RWPE2 (cell line): Measurements from ENCODE around the gene CYB561.

Source experiments
- ATAC-seq: fragments of 200-7000 bp; cut with Tn5 transposase; 3 replicates; pipeline ENCODE4 v1.9.1; 2021; ENCODE audit warnings: low read depth
- DNase-seq: peaks from one replicate; pipeline ENCODE4 v3.0.0-alpha.2; 2020; ENCODE audit warnings: low spot score
- H3K27ac ChIP-seq: fragments of 450-650 bp; 2 replicates; pipeline ENCODE4 v1.5.1; 2017; ENCODE audit warnings: mild to moderate bottlenecking; ENCODE audit not compliant: poor library complexity, severe bottlenecking
- H3K27me3 ChIP-seq: fragments of 250-450 bp; sonication (Bioruptor Pico); 2 replicates; pipeline ENCODE4 v1.5.1; 2021; ENCODE audit warnings: mild to moderate bottlenecking, moderate library complexity; ENCODE audit not compliant: insufficient read depth, poor library complexity, severe bottlenecking
- H3K36me3 ChIP-seq: fragments of 250-450 bp; sonication (Bioruptor Pico); 2 replicates; pipeline ENCODE4 v1.5.1; 2020; ENCODE audit warnings: low read depth, mild to moderate bottlenecking, moderate library complexity
- H3K4me1 ChIP-seq: fragments of 250-450 bp; sonication (Bioruptor Pico); 2 replicates; pipeline ENCODE4 v1.5.1; 2021; ENCODE audit warnings: mild to moderate bottlenecking, moderate library complexity; ENCODE audit not compliant: insufficient read depth, poor library complexity, severe bottlenecking
- H3K4me3 ChIP-seq: fragments of 250-450 bp; sonication (Bioruptor Pico); 2 replicates; pipeline ENCODE4 v1.5.1; 2021; ENCODE audit warnings: mild to moderate bottlenecking, moderate library complexity; ENCODE audit not compliant: severe bottlenecking
- H3K9me3 ChIP-seq: fragments of 250-450 bp; sonication (Bioruptor Pico); 2 replicates; pipeline ENCODE4 v1.5.1; 2021; ENCODE audit warnings: mild to moderate bottlenecking, moderate library complexity; ENCODE audit not compliant: severe bottlenecking
- TF ChIP-seq, protein P1 (sequence below): fragments of 450-650 bp; IDR thresholded peaks from one replicate; pipeline ENCODE4 v1.5.1; 2017; ENCODE audit warnings: mild to moderate bottlenecking, moderate library complexity; ENCODE audit not compliant: poor library complexity, severe bottlenecking

The CYB561 gene

DNA sequence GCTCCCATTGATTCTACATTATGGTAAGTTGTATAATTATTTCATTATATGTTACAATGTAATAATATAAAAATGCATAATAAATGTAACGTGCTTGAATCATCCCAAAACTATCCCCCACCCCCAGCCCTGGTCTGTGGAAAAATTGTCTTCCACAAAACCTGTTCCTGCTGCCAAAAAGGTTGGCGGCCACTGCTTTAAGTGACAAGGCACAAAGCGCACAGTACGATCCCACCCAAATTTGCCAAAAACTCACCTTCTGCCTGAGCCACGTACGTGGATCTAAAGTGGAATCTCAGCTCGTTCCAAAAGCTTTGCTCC lies 14.5 kb downstream of the CYB561 start:
- peaks cover 31% of the 10 kb centered on the region for H3K4me1 ChIP-seq
- TF ChIP-seq, protein P1, sequence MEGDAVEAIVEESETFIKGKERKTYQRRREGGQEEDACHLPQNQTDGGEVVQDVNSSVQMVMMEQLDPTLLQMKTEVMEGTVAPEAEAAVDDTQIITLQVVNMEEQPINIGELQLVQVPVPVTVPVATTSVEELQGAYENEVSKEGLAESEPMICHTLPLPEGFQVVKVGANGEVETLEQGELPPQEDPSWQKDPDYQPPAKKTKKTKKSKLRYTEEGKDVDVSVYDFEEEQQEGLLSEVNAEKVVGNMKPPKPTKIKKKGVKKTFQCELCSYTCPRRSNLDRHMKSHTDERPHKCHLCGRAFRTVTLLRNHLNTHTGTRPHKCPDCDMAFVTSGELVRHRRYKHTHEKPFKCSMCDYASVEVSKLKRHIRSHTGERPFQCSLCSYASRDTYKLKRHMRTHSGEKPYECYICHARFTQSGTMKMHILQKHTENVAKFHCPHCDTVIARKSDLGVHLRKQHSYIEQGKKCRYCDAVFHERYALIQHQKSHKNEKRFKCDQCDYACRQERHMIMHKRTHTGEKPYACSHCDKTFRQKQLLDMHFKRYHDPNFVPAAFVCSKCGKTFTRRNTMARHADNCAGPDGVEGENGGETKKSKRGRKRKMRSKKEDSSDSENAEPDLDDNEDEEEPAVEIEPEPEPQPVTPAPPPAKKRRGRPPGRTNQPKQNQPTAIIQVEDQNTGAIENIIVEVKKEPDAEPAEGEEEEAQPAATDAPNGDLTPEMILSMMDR, result no peak
- H3K36me3 ChIP-seq, result peaks cover 42% of the 10 kb centered on the region
- no peak overlapping the region for H3K27ac ChIP-seq
- H3K4me3 ChIP-seq, result no peak overlapping the region
- ATAC-seq, result no peak
- H3K9me3 ChIP-seq, result no peaks in the 10 kb centered on the region
- H3K27me3 ChIP-seq, result no peaks in the 10 kb centered on the region
- no peak for DNase-seq

DNA sequence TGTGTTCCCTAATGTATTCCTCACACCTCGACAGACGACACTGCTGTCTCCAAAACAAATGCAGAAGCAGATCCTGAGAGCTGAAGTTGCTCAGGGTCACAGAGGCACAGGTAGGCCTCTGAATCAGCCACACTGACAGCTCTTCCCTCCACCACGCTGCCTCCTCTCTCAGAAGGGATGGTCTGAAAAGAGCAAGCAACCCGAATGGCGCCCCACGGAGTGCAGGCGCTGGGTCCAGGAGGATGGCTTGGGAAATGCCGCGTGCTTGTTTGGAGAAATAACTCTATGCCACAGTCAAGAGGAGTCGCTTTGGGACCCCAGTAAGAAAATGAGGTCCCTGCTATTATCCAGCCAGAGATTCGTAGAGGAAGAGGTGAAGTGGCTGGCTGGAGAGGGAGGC lies 15.9 kb downstream of the CYB561 start:
- no peak overlapping the region for H3K27ac ChIP-seq
- no peaks in the 10 kb centered on the region for H3K9me3 ChIP-seq
- DNase-seq (no peak), ATAC-seq (no peak)
- peaks cover 22% of the 10 kb centered on the region for H3K4me1 ChIP-seq
- TF ChIP-seq, protein P1, result no peak
- peaks cover 36% of the 10 kb centered on the region for H3K36me3 ChIP-seq
- H3K27me3 ChIP-seq, result no peaks in the 10 kb centered on the region
- no peak overlapping the region for H3K4me3 ChIP-seq

DNA sequence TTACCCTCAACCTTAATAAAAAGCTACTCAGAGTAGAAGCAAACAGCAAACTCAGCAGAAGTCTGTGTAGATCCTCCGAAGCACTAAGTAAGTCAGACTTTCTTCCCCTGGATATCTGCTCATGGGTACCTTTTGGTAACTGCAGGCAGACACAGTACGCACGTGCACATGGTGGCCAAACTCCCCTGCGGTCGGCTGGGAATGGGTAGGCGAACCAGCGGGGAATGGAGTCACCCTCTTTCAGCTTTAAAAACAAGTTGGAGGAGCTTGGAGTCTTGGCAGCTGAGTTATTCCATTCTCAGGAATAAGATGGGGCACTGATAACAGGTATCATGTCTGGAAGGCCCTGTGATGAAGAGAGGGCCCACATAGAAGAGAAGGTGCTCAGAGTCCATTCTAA lies 16.3 kb downstream of the CYB561 start:
- Histone ChIP-seq H3K9me3 (no peaks in the 10 kb centered on the region), H3K4me3 (no peak overlapping the region), H3K27ac (no peak overlapping the region), H3K4me1 (peaks cover 19% of the 10 kb centered on the region), H3K27me3 (no peaks in the 10 kb centered on the region), H3K36me3 (peaks cover 31% of the 10 kb centered on the region)
- DNase-seq (no peak), ATAC-seq (no peak)
- TF ChIP-seq, protein P1, result no peak

DNA sequence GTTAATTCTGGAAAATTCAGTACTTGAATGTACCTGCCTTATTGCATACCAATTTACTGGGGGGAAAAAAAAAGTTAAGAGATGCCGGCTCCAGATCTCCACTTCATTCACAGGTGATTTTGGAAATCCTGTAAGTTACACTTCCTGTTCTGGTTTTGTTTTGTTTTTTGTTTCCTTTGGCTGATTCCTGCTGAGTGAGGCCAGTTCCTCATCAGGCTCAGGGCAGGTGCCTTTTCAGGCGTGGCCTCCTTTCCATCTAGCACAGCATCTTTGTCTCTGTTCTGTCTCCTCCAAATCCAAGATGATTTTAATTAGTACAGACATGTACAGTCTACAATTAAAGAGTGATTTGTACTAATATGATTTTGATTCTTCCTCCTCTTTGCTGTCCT lies 19.2 kb downstream of the CYB561 start:
- Histone ChIP-seq H3K4me3 (no peak overlapping the region), H3K36me3 (peaks cover 32% of the 10 kb centered on the region), H3K27ac (no peak overlapping the region), H3K9me3 (no peaks in the 10 kb centered on the region), H3K4me1 (peaks cover 9% of the 10 kb centered on the region), H3K27me3 (no peaks in the 10 kb centered on the region)
- TF ChIP-seq, protein P1, result no peak
- DNase-seq (no peak), ATAC-seq (no peak)

DNA sequence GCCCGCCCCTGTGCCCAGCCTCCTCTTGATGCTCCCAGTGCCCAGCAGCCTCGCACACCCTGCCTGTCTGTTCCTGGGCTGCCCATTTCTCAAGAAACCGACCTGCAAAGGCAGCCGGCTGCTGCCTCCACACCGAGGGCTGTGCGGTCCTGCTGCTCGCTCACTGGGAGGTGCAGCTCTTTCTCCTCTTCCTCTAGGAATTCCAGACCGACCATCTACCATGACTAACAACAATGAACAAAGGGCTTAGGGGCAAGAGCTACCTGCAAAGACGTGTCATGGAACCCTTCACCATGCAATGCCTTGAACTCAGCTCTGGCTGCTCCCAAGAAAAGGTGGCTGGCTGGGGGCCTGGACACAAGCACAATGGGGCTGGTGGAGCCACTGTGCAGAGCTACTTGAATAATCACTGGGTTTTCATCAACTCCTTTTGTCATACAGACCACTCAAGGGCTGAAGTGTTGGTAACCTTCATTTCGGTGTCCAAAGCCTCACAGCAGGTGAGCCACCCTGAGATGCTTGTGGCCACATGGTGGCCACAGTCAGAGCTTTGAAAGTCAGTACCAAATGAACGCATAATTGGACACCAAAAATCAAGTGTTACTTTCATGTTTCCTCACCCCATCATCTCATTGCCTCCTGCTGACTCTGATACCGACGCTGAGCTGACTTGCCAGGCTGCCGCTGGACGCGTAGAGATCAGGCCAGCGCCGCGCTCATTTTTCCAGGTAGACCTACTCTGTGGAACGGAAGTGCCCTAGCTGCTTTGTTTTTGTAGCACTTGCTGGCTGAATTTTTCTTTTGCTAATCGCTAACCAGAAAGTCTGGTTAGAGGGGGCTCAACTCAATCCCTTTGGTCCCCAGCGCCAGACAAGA lies 19.8 kb downstream of the CYB561 start:
- no peaks in the 10 kb centered on the region for H3K9me3 ChIP-seq
- TF ChIP-seq, protein P1, result no peak
- H3K4me3 ChIP-seq, result no peak overlapping the region
- H3K4me1 ChIP-seq, result peaks cover 9% of the 10 kb centered on the region
- DNase-seq (no peak), ATAC-seq (no peak)
- no peaks in the 10 kb centered on the region for H3K27me3 ChIP-seq
- no peak overlapping the region for H3K27ac ChIP-seq
- peaks cover 38% of the 10 kb centered on the region for H3K36me3 ChIP-seq
